GM10266 (cell line): ENCODE data around the gene TRPM3.

Experiments
- DNase-seq: peaks from one replicate; pipeline ENCODE4 v3.0.0; 2012; ENCODE audit errors: extremely low spot score
- TF ChIP-seq, protein P1 (sequence below): IDR thresholded peaks from 2 replicates; pipeline ENCODE4 v1.5.1; 2012; ENCODE audit warnings: mild to moderate bottlenecking, low read depth; ENCODE audit not compliant: control insufficient read depth, insufficient read depth; ENCODE audit errors: missing control alignments

Gene TRPM3

DNA sequence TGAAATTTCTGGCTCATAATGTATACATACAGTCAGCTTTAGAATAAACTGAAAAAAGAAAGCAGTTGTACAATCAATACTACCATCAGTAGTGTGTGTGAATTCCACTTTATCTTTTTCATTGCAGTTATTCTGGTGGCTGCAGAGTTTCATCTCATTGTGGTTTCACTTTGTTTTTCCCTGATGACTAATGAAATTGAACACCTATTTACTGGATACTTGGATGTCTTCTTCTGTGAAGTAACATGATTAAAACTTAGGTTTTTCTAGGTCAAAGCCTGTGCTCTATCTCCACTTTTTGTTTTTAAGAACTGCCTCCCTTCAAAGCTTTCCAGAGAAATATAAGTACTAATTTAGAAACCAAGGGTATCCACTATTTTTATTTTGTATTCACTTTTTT, 174.3 kb downstream of the TRPM3 start:
- DNase-seq: no peak
- TF ChIP-seq, protein P1, sequence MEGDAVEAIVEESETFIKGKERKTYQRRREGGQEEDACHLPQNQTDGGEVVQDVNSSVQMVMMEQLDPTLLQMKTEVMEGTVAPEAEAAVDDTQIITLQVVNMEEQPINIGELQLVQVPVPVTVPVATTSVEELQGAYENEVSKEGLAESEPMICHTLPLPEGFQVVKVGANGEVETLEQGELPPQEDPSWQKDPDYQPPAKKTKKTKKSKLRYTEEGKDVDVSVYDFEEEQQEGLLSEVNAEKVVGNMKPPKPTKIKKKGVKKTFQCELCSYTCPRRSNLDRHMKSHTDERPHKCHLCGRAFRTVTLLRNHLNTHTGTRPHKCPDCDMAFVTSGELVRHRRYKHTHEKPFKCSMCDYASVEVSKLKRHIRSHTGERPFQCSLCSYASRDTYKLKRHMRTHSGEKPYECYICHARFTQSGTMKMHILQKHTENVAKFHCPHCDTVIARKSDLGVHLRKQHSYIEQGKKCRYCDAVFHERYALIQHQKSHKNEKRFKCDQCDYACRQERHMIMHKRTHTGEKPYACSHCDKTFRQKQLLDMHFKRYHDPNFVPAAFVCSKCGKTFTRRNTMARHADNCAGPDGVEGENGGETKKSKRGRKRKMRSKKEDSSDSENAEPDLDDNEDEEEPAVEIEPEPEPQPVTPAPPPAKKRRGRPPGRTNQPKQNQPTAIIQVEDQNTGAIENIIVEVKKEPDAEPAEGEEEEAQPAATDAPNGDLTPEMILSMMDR: no peak

DNA sequence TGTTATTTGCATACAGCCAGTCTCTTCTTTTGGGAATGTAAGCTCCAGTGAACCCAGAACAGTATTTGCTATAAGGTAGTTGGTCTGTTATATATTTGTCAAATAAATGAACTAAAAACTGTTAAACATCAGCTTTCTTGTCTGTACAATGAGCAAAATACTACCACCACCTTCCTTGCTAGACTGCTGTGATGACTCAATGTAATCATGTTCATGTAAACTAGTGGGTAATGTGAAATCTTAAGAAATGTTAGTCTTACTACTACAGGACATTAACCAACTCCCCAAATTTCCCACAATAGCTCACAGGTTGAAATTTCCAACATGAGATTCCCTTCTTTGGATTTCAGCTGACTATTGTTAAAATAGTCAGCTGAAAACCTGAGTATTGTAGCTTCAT, 176.1 kb downstream of the TRPM3 start:
- no peak for DNase-seq
- TF ChIP-seq, protein P1: no peak

DNA sequence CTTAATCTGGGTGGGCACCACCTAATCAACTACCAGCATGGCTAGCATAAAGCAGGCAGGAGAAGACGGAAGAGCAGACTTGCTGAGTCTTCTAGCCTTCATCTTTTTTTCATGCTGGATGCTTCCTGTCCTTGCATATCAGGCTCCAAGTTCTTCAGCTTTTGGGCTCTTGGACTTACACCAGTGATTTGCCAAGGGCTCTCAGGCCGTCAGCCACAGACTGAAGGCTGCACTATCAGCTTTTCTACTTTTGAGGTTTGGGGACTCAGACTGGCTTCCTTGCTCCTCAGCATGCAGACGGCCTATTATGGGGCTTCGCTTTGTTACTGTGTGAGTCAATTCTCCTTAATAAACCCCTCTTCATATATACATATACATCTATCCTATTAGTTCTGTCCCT, 180.2 kb downstream of the TRPM3 start:
- no peak for DNase-seq
- TF ChIP-seq, protein P1: no peak

DNA sequence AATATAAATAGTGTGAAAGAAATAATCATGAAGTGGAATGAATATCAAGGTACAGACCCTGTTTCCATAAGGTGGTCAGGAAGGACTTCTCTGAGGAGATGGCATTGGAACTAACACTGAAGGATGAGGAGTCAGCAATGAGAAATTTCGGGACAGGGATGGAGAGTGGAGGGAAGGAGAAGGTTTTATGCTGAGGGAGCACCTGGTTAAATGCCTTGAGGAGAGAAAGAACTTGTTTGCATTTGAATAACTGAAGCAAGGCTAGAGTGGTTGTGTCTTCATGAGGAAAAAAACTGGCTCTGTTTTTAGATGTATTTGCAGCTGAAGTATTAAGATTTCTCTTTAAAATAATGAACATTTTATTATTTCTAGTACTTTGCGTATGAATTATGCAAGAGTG, 180.8 kb downstream of the TRPM3 start:
- DNase-seq: no peak
- TF ChIP-seq, protein P1: no peak

DNA sequence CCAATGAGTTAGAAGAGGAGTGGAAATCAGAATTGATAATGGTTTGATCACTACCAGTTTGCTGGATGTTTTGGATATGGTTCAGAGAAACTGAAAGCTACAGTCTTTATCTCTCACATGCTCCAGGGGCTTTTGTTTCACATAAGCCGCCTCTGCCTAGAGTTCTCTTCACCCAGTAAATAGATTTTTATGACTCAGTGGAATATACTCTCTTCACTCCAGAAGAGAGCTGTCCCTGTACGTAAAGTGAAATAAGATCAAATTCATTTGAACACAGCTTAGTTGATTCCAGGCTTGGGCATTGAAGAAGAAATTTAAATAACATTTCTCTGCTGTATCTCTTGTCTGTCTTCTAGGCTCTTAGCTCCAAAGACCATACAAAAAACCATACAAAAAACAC, 184.9 kb downstream of the TRPM3 start:
- no peak for DNase-seq
- TF ChIP-seq, protein P1: no peak

DNA sequence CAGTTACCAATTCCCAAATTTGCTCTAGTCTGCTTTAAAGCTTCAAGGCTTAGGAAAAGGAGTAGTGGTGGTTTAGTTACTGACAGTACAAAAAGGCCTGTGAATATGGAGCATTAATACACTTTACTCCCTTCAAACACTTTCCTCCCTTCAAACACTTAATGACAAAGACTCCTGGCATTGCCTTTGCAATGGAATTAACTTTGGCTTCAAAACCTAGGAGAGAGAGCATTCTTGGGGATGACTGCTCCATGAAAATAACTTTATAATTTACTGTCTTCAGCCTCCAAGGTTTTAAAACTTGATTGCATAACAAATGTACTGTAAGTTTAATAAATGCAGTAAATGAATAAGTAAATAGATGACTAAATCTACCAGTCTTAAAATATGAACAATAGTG, 185.6 kb downstream of the TRPM3 start:
- DNase-seq: no peak

DNA sequence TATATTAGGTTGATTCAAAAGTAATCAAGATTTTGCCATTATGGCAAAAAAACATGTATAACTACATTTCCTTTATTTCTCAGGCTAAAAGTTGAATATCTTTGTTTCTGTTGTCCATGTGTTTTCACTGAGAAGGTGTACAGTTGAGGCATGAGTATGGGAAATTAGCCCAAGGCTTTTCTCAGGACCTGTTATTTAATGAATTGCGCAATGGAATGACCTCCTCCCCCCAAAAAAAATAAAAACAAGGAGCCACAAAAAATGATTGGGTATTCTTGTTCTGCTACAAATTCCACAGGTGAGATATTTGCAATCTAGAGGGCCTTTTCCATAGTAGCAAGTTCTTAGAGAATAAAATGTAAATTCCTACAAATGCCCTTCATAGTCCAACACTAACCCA, 186.8 kb downstream of the TRPM3 start:
- no peak for DNase-seq

More for the DNA sequence above, 185.6 kb downstream of the TRPM3 start:
- TF ChIP-seq, protein P1: no peak

More for the DNA sequence above, 186.8 kb downstream of the TRPM3 start:
- TF ChIP-seq, protein P1: no peak
